Mesothelial cell of epicardium (in vitro differentiated cells): Measurements from ENCODE around the gene C10orf105. TPM values are rescaled to one million over a fixed set of nuclear protein-coding genes. Genes with fewer than 3 reads are reported as not detected.
A peak's percentile ranks its signal among the peaks of the same experiment; 100 is the strongest.

Experiments used
- DNase-seq, 2 experiments: peaks; one replicate each; pipeline ENCODE4 v3.0.0; 2021; ENCODE audit warnings: low spot score in 2 of 2; ENCODE audit not compliant: unreplicated experiment in 2 of 2
- H3K27ac Mint-ChIP-seq: 2 replicates; pipeline ENCODE4 v1.8.0; 2021; ENCODE audit warnings: mixed read lengths
- H3K27me3 Mint-ChIP-seq: 2 replicates; pipeline ENCODE4 v1.8.0; 2021; ENCODE audit warnings: low read depth, mixed read lengths
- H3K36me3 Mint-ChIP-seq: 2 replicates; pipeline ENCODE4 v1.8.0; 2021; ENCODE audit warnings: mixed read lengths
- H3K4me1 Mint-ChIP-seq: 2 replicates; pipeline ENCODE4 v1.8.0; 2021; ENCODE audit warnings: mixed read lengths
- H3K4me3 Mint-ChIP-seq: 2 replicates; pipeline ENCODE4 v1.8.0; 2021; ENCODE audit warnings: mild to moderate bottlenecking, moderate library complexity, mixed read lengths
- H3K9me3 Mint-ChIP-seq: 2 replicates; pipeline ENCODE4 v1.8.0; 2021; ENCODE audit warnings: mixed read lengths
- CTCF ChIP-seq: fragments of 200-600 bp; sonication (generic); IDR thresholded peaks from one replicate; pipeline ENCODE4 v1.5.0; 2021; ENCODE audit warnings: antibody characterized with exemption; ENCODE audit not compliant: unreplicated experiment
- total RNA-seq: library from RNA; stranded (reverse); gene quantifications from 3 replicates; pipeline ENCODE4 v1.2.1, GENCODE V29; 2021

The C10orf105 gene
- total RNA-seq, result 0.11 to 0.25 TPM (median 0.18 TPM) in 3 replicates

- no peak for DNase-seq
- H3K4me1 Mint-ChIP-seq, result peaks cover 5% of the 10 kb centered on the region
- H3K36me3 Mint-ChIP-seq, result no peaks in the 10 kb centered on the region
- TF ChIP-seq CTCF, result no peak
- no peak within 1 kb of the TSS for H3K27ac Mint-ChIP-seq
- H3K9me3 Mint-ChIP-seq, result no peaks in the 10 kb centered on the region
- H3K4me3 Mint-ChIP-seq, result no peak within 1 kb of the TSS
- no peaks in the 10 kb centered on the region for H3K27me3 Mint-ChIP-seq
Observed at GRCh38 chr10:71719464-71720201, at the start of gene C10orf105. Gene C10orf105 (minus strand): TSS chr10:71719778. CDS start chr10:71716337, 3,441 bp downstream.

- Mint-ChIP-seq H3K4me3 (no peak overlapping the region), H3K36me3 (no peaks in the 10 kb centered on the region), H3K27me3 (no peaks in the 10 kb centered on the region), H3K27ac (peak overlapping the region; percentile 87), H3K4me1 (peaks cover 34% of the 10 kb centered on the region), H3K9me3 (no peaks in the 10 kb centered on the region)
- no peak for DNase-seq
- TF ChIP-seq CTCF, result no peak
Observed at GRCh38 chr10:71767420-71768035, 48.0 kb upstream of the C10orf105 start.

- no peaks in the 10 kb centered on the region for H3K27me3 Mint-ChIP-seq
- H3K4me1 Mint-ChIP-seq, result peaks cover 34% of the 10 kb centered on the region
- no peak for TF ChIP-seq CTCF
- no peak for DNase-seq
- no peaks in the 10 kb centered on the region for H3K36me3 Mint-ChIP-seq
- no peaks in the 10 kb centered on the region for H3K9me3 Mint-ChIP-seq
- H3K4me3 Mint-ChIP-seq, result no peak overlapping the region
- H3K27ac Mint-ChIP-seq, result peak overlapping the region; percentile 87
Observed at GRCh38 chr10:71766717-71767419, 47.3 kb upstream of the C10orf105 start.

GRCh38 chr10:71765906-71766716 lies 46.5 kb upstream of the C10orf105 start:
- no peaks in the 10 kb centered on the region for H3K27me3 Mint-ChIP-seq
- DNase-seq, result no peak
- no peak for TF ChIP-seq CTCF
- H3K4me1 Mint-ChIP-seq, result peaks cover 34% of the 10 kb centered on the region
- no peak overlapping the region for H3K4me3 Mint-ChIP-seq
- H3K27ac Mint-ChIP-seq, result peak overlapping the region; percentile 30
- H3K36me3 Mint-ChIP-seq, result no peaks in the 10 kb centered on the region
- H3K9me3 Mint-ChIP-seq, result no peaks in the 10 kb centered on the region

GRCh38 chr10:71765176-71765904 lies 45.8 kb upstream of the C10orf105 start:
- H3K4me3 Mint-ChIP-seq, result no peak overlapping the region
- H3K36me3 Mint-ChIP-seq, result no peaks in the 10 kb centered on the region
- no peak for TF ChIP-seq CTCF
- no peaks in the 10 kb centered on the region for H3K27me3 Mint-ChIP-seq
- peaks cover 34% of the 10 kb centered on the region for H3K4me1 Mint-ChIP-seq
- H3K9me3 Mint-ChIP-seq, result no peaks in the 10 kb centered on the region
- DNase-seq, result no peak
- peak overlapping the region; percentile 43 for H3K27ac Mint-ChIP-seq
